ENCODE measurements around the gene KCNG3.

Gene KCNG3, protein sequence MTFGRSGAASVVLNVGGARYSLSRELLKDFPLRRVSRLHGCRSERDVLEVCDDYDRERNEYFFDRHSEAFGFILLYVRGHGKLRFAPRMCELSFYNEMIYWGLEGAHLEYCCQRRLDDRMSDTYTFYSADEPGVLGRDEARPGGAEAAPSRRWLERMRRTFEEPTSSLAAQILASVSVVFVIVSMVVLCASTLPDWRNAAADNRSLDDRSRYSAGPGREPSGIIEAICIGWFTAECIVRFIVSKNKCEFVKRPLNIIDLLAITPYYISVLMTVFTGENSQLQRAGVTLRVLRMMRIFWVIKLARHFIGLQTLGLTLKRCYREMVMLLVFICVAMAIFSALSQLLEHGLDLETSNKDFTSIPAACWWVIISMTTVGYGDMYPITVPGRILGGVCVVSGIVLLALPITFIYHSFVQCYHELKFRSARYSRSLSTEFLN

DNA sequence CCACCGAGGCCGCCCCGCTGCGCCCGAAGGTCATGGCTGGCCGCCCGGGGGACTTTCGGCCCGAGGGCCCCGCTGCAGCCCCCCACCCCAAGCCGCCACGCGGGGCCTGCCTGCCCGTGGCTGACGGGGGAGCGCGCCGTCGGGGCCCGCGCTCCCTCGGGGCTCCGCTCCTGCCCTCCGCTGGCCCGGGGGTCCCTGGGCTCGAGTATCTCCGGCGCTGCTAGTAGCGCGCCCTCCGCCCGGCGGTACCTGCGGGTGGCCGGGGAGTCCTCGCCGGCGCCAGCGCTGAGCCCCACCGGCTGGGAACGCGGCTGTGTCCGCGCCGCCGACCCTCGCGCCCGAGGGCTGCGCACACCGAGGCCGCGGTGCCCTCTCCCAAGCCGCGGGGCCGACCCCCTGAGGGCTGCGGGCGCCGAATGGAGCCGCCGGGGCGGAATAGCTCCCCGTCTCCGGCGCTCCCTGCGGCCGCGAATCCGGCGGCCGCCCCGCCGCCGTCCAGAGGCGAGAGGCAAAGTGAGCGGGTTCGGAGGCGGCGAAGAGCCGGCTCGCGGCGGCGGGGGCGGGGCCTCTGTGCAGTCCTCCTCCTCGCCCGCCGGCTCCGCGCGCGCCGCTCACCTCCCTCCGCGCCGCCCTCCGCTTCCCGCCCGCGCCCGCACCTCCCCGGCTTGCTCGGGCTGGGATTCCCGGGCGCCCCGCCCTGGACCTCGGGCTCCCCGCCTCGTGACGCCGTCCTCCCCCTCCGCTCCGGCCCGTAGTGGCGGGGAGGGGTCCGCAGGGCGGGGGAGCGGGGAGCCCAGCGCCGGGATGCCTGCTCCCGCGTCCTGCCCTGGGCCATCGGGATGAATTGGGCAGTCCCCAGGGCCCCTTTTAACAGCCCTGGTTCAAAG lies at the start of gene KCNG3:
KCNG3 (minus strand) TSS at position 515 of the 887 bp plus-strand sequence; CDS start at position 34, 481 bp downstream.
- DNase-seq (ENCODE audit: low spot score): no peak

DNA sequence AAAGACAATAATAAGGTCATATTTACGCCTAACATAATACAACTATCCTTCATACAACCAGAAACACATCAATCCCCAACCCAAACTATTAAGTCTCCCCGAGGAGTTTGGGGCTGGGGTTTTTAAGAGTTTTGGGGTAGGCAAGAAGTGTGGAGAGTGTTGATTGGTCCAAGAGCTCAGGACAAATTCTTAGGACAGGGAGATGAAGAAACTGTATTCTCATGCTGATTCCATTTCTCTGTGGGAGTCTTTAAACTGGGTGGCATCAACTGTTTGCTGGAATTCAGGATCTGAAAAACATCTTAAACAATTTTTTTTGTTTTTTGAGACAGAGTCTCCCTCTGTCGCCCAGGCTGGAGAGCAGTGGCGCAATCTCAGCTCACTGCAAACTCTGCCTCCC lies 49.1 kb upstream of the KCNG3 start:
- no peak for DNase-seq (ENCODE audit: low spot score)

DNA sequence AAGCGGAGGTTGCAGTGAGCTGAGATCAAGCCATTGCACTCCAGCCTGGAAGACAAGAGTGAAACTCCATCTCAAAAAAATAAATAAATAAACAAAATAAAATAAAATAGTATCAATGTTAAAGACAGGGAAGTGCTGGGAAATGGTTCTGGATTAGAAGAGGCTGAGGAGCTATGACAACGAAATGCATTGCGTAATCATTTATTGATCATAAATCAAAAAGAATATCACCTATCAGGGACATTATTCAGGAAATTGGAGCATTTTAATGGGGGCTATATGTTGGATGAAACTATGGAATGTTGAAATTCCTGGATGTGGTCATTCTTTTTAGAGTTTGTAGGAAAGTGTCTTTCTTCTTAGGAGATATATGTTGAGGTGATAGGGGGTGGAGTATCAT lies 43.7 kb upstream of the KCNG3 start:
- DNase-seq (ENCODE audit: low spot score): no peak

DNA sequence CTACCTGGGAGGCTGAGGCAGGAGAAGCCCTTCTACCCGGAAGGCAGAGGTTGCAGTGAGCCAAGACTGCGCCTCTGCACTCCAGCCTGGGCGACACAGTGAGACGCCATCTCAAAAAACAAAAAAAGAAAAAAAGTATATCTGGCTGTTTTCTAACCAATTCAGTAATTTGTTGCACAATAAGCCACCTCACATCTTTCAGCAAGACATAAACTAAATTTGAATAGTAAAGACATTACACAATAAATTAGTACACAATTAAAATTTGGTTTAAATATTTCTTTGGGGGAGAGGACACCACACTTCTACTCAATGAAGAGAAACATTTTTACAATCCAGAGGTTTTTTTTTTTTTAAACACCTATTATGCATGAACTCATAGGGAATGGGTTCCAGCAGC lies 38.6 kb upstream of the KCNG3 start:
- DNase-seq (ENCODE audit: low spot score): no peak

DNA sequence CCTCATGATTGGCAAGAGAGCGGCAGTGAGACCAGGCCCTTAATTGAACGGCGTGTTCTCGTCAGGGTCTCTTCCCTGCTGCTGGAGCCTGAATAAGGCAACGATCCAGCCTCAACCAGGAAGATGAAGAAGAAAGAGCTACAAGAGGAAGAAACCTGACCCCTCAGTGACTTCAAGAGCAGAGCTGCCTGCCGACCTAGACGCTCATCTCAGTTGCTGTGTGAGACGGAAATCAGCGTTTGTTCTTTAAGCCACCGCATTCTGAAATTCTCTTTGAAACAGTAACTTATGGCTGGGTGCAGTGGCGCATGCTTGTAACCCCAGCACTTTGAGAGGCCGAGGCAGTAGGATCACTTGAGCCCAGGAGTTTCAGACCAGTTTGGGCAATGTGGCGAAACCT lies 29.6 kb upstream of the KCNG3 start:
- no peak for DNase-seq (ENCODE audit: low spot score)

DNA sequence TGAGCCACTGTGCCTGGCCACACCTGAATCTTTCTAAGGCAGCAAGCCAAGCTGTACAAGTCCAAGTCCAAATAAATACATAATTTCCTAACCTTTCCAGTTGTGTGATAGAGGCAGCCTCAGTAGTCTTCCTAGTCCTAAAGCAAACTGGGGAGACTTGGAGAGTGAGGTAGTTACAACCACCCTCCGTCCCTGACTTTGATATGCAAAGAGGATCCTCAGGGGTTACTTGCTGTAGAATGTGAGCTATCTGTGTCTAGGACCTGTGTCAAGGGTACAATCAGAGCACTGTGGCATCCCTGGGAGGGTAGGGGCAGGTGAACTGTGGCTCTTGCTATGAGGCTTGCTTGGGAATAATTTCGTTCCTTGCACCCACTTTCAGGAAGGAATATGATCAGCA lies 28.3 kb upstream of the KCNG3 start:
- DNase-seq (ENCODE audit: low spot score): no peak

DNA sequence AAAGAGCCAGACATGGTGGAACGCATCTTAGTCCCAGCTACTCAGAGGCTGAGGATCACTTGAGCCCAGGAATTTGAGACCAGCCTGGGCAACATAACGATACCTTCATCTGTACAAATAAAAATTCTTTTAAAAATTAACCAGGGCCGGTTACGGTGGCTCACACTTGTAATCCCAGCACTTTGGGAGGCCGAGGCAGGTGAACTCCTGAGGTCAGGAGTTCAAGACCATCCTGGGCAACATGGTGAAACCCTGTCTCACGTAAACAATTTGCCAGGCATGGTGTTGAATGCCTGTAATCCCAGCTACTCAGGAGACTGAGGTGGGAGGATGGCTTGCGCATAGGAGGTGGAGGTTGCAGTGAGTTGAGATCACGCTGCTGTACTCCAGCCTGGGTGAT lies 25.8 kb upstream of the KCNG3 start:
- no peak for DNase-seq (ENCODE audit: low spot score)

DNA sequence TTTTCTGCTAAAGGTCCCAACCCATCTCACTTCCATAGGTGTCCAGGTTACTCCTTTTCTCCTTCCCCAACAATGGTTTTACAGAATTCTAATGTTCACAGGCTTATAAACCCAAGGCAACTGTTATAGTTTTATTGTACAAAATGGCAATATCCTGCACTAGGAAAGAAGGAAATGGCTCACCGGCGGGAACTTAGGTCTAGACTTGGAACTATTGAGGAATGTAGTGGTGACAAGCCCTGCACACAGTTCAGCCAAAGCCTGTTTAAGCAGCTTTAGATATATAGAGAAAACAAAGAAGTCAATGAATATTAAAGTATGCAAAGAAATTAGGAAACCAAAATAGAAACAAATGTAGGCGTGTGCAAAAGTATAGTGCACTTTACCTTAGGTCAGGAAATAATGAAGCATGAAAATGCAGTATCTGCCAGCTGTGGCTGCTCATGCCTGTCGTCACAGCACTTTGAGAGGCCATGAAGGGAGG lies 22.7 kb upstream of the KCNG3 start:
- no peak for DNase-seq (ENCODE audit: low spot score)

DNA sequence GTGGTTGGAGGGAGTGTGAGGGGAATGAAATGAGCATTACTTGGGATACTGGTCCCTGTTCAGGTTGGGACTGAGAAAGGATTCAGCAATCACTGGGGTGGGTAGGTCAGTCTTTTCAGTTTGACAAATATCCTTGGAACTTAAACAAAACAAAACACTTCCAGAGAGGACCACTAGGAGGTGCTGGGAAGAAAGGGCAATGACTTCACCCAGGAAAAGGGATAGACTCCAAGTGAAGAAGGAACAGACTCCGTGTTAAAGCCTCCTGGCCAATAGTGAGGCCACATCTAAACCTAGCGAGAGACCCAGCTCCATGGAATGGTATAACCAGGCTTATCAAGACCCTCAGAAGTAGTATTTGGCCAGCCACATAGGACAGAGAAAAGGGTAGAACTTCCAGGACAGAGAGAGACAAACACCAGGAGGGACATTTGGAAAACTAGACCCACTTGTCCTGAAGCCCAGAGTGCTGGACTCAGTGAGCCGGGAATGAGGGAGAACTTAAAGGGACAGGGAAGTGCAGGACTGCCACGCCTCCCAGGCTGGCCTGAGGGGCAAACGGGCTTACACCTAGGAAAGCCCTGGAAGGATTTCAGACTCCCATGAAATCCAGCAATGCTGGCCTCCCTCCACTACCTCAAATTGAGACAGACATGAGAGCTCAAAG lies 19.6 kb upstream of the KCNG3 start:
- no peak for DNase-seq (ENCODE audit: low spot score)

DNA sequence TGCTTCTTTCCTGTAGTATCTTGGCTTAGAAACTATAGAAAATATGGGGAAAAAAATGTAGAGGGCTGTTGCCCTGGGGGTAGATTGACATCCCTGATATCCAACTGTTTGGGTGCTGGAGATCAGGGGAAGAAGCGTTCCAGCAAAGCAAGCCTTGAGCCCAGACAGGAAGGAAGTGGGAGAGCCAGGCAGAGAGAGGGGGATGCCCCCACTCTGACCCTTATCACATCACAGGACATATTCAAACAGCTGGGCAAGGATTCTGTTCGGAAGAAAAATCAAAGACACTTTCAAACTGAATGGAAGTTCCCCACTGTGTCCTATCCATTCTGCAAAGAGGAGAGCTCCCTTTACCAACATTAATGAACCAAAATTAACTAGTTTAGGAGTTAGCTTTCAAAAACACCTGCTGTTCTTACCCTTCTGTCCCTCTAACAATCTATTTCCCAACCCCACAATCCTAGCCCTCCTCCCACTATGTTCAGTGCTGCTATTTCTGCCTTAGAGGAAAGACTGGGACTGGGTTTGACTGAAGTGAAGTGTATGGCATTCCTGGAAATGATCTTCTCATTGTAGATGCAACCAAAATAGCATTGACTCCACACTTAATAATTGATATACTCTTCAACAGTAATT lies 16.9 kb upstream of the KCNG3 start:
- DNase-seq (ENCODE audit: low spot score): no peak

DNA sequence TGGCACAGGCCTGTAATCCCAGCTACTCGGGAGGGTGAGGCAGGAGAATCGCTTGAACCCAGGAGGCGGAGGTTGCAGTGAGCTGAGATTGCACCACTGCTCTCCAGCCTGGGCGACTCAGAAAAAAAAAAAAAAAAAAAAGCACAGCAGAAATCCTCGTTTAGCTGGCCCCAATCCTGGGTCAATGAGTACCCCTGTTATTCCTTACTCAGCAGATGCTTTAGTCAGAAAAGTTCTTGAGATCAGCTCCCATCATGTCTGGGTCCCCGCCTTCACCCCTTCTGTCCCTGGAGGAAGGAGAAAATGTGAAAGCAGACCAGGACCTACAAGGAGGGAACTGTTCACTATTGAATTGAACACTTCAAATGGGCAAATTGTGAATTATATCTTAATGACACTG lies 16.4 kb upstream of the KCNG3 start:
- DNase-seq (ENCODE audit: low spot score): no peak

DNA sequence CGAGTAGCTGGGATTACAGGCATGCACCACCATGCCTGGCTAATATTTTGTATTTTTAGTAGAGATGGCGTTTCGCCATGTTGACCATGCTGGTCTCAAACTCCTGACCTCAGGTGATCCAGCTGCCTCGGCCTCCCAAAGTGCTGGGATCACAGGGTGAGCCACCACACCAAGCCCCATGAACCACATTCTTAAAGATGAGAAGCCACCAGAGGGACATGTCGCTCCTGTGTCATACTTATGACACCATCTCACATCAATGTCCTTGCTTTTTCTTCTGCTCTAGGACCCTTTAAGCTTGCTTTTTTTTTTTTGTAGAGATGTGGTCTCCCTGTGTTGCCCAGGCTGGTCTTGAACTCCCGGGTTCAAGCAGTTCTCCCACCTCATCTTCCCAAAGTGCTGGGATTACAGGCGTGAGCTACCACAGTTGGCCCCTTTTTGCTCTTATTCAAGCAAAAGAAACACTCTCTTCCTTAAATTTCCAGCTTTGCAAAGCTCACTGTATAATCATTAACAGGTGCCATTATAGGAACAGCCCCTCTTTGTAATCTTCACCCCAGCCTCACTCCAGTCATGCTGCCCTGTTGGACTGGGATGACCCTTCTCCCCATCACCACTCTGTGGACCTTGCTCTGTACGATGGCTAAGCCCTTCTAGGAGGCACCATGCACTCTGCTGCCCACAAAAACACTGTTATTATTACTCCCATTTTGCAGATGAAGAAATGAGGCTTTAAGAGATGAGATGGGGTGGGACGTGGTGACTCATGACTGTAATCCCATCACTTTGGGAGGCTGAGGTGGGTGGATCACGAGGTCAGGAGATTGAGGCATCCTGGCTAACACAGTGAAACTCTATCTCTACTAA lies 10.8 kb upstream of the KCNG3 start:
- no peak for DNase-seq (ENCODE audit: low spot score)

DNA sequence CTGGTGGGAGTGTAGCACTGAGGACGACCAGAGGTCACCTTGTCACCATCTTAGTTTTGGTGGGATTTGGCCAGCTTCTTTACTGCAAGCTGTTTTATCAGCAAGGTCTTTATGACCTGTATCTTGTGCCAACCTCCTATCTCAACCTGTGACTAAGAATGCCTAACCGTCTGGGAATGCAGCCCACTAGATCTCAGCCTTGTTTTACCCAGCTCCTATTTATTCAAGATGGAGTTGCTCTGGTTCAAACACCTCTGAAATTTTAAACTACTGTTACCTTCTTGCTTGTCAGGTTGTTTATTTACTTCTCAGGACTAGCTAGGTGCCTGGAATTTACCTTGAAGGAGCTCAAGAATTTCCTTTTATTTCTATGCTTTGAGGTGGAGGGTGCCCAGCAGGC lies 9.5 kb upstream of the KCNG3 start:
- DNase-seq (ENCODE audit: low spot score): no peak

DNA sequence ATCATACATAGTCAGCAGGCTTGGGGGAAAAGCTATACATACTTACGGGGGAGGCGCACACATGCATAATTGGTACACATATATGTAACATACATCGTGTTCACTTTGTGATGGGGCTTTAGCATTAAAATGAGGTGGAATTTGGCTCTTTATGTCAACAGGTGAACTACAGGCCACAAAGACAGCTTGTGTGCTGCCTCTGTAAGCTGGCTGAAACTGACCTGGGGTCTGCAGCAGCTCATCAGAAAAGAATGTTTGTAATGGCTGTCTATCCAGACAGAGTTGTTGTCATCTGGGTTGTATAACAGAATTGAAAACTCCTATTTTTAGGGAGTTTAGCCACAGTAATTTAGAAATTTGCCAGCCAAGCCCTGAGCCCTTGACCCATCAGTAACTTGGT lies 4.7 kb upstream of the KCNG3 start:
- no peak for DNase-seq (ENCODE audit: low spot score)

DNA sequence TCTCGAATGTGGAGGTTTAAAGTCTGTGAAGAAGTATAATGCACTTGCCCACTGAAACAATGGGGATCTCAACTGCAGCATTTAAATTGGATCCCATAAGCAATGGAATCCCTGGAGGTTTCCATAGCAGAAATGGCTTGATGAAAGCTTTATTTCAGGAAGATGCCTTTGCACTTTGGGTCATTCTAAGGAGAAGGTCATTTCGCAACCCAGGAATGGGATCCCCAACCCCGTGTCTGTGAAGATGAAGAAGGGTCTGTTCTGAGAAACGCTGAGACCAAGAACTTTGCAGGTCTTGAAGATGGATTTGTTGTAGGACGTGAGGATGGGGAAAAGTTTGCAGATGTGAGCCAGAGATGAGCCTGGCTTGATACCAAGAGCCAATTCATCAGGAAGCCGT lies 1.8 kb upstream of the KCNG3 start:
- no peak for DNase-seq (ENCODE audit: low spot score)

DNA sequence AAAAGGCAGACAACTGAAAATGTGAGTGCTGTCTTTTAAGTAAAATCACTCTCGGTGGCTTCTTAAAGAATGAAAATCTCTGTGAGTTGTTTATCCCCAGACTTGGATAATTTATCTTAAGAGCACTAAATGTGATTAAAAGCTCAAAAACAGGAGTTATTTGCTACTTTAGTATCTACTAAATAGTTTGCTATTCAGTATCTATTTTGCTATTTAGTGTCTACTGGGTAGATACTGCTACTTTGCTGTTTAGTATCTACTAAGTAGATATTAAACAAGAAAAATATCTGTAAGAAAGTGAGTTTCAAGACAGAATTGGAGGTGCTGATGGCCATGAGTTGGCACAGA lies 1.4 kb upstream of the KCNG3 start:
- peak; percentile 38 for DNase-seq (ENCODE audit: low spot score)

DNA sequence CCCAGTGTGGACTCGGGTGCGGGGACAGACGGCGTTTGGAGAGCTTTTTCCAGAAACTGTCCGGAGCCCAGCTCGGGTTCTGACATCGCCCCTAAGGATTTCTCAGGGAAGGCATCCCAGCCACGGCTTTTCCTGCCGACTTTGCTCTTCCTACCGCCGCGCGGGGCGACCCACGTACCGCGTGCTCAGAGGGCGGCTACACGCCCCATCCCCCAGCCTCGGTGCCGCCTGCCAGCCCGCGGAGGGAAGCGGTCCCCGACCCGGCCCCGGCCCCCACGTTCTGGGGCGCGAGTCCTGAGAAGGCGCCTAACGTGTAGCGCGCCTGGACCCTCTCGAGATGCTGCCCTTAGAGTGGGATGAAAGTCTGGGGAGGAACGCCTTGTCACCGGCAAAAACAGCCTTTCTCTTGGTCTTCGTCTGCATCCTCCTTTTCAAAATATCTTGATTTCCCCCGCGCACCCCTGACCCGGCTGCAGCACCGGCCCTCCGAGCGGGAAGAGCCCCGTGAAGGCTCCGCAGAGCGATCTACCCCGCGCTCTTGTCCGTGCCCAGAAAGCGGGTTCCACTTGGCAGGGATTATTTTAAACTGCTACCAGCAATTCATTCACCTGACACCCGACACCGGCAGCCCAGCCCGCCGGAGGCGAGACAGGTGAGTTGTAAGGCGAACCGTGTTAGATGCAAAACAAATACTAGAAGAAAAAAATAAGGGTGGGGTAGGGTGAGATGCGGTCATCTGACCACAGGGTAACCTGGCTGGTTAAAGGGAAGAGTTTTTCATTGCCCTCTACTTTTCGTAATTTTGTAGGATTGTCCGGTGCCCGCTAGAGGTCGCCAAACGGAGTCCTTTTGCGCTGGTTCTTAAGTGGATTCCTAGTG lies 812 bp upstream of the KCNG3 start:
- no peak for DNase-seq (ENCODE audit: low spot score)

DNA sequence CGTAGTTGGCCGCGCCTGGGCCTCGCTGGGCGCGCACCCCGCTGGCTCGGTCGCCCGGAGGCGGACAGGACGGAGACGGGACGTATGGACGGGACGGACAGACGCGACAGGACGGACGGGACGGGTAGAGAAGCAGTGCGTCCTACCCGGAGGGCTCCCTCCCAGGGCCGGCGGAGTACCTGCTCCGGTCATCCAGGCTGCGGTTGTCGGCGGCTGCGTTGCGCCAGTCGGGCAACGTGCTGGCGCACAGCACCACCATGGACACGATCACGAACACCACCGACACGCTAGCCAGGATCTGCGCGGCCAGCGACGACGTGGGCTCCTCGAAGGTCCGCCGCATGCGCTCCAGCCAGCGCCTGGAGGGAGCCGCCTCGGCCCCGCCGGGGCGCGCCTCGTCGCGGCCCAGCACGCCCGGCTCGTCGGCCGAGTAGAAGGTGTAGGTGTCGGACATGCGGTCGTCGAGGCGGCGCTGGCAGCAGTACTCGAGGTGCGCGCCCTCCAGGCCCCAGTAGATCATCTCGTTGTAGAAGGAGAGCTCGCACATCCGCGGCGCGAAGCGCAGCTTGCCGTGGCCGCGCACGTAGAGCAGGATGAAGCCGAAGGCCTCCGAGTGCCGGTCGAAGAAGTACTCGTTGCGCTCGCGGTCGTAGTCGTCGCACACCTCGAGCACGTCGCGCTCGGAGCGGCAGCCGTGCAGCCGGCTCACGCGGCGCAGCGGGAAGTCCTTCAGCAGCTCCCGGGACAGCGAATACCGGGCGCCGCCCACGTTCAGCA lies 903 bp downstream of the KCNG3 start:
- DNase-seq (ENCODE audit: low spot score): no peak

DNA sequence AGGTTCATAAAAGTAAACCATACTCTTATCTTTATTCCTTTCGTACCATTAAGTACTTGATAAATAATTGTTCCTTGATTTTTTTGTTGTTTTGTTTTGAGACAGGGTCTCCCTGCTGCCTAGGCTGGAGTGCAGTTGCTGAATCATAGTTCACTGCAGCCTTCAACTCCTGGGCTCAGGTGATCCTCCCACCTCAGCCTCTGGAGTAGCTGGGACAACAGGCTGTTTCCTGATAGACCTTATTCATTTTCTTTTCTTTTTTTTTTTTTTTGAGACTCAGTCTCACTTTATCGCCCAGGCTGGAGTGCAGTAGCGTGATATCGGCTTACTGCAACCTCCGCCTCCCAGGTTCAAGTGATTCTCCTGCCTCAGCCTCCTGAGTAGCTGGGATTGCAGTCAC lies 5.5 kb downstream of the KCNG3 start:
- DNase-seq (ENCODE audit: low spot score): no peak
